Stimulated activated CD4-positive, alpha-beta T cell treated with anti-CD3 and anti-CD28 coated beads, TNF-alpha, amount 100 ng/mL, for 24 hours (primary cell): ENCODE measurements around the gene SLC2A9.

Experiments
- DNase-seq, 3 experiments: peaks; one replicate each; pipeline ENCODE4 v3.0.0-alpha.2; 2020; ENCODE audit warnings: low read depth in 3 of 3

The SLC2A9 gene

DNA sequence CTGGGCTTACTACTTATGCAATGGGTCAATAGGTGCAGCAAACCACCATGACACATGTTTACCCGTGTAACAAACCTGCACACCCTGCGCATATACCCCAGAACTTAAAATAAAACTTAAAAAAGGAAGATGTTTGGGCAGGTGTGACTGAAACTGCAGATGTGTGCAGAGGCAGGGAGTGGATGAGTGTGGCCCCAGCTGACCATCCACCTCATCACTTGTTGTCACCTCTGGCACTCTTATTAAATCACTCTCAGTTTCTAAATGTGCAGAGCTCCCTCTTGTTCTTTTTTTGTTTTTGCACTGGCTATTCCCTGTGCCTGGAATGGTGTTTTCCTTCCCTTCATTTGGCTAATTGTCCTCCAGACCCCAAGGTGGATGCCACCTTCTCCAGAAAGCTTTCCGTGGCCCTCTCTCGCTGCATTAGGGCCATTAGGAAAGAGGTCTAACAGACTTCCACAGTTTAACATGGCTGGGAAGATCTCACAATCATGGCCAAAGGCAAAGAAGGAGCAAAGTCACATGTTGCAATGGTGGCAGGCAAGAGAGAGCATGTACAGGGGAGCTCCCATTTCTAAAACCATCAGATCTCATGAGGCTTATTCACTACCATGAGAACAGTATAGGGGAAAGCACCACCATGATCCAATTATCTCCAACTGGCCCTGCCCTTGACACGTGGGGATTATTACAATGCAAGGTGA, 58.5 kb downstream of the SLC2A9 start:
- DNase-seq, result no peak

GRCh38 chr4:9954468-9954867, 66.8 kb downstream of the SLC2A9 start:
- DNase-seq, result no peak

DNA sequence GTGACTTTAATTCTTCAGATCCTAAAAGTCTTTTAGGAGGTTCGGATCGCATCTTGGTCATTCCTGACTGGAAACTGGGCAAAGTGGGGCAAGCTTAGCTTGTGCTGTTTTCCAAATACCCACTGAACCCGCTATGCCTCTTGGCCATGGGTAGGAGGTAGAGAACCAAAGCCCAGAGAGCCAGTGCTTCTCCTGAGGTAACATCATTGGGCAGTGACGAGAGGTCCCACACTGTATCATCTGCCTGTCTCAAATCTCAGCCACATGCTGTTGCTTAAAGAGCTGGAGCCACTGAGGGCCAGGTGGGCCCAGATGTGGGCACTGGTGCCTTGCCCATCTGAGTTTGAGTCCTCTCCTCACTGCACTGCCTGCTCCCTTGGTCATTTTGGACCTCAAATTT, 68.2 kb downstream of the SLC2A9 start:
- DNase-seq, result no peak

- DNase-seq, result no peak
Measured at GRCh38 chr4:9952415-9952950, 68.8 kb downstream of the SLC2A9 start.

GRCh38 chr4:9949573-9949972, 71.7 kb downstream of the SLC2A9 start:
- no peak for DNase-seq

DNA sequence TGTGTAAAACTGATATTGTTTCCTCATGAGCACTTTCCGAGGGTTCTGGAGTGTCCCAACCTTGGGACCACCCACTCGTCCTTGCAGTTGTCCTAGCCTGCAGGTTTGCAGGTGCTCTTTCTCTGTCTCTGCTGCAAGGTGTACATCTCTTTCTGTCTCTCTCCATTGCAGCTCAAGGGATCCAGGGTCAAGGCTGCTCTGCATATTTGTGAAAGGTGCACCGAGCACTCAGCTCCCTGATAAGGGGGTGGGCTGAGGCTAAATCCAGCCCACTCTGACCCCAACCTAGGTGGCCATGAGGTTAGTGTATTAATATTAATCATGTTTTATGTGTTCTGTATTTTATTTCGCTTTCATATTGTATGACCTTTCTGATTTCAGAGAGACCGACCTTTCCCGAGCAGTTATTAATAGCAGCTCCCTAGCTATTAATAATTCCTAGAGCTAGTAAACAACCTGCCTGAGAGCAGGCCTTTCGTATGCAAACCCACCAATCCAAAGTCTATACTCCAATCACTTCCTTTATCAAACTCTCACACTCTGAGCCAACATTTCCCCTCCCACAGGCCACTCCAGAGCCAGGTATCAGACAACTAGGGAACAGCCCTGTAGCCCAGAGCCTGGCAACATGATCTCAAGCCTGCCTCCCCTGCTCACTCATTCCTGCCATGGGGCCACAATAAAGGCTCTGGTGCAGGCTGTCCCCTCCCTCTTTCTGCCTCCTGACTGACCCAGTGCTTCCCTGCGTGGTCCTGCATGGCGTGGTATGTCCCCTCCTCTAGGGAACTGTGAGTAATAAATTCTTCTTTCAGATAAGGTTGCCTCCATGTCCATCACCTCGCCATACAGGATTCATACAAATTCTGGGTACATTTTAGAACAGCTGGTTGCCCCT, 73.9 kb downstream of the SLC2A9 start:
- DNase-seq, result no peak

DNA sequence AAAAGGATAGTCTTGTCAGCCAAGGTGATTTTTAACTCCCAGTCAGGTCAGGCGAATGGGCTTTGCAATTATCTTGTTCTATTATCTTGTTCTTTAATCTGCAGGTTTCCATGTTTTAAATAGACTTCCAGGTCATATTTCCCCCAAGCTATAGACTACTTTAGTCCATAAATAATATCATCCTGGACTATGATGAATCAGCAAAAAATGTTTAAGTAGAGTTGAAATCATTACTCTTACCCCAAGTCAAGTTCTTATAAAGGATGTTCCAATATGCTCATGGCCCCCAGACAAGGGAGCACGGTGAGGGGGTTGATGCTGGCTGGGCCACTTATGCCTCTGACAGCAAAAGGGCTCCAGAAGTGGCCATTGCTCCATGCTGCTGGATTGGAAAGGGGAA, 75.1 kb downstream of the SLC2A9 start:
- no peak for DNase-seq

DNA sequence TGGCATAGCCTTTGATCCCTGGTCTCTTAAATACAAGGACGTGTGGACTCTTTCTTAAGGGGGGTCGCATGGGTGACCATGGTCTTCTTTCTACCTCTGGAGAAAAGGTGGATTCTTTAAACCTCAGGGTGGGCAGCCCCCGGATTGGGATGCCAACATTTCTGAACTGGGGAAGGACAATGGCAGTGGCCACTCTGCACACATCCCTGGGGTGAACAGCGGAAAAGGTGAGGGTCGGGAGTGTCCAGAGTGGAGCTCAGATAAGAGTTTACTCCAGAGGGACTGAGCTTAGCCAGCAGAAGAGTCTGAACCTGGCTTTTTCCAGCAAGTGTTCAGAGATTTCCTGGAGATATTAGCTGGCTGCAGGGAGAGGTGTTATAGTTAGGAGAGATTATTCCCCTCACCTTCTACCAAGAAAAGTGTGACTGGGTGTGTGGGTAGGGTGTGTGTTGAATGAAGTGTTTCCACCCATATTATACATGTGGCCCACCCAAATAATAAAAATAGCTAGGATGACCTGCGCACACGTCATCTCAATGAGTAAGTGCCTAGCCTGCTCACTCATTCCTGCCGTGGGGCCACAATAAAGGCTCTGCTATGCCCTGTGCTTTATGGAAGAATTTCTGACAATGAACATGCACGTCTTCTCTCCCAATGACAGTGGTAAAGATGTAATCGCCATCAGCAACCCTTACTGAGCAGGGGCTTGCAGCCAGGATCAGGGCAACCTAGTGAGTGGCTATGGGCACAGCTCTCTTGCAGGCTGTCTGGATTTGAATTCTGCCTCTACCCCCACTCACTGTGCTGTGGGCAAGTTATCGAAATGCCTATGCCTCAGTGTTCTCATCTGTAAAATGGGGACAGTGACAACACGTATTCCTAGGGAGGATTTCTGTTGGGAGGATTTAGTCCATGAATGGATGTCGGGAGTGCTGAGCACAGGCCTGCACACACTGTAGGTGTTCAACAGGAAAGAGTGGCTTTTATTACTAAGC, 76.6 kb downstream of the SLC2A9 start:
- DNase-seq, result no peak

GRCh38 chr4:9943761-9944160, 77.5 kb downstream of the SLC2A9 start:
- DNase-seq, result no peak

DNA sequence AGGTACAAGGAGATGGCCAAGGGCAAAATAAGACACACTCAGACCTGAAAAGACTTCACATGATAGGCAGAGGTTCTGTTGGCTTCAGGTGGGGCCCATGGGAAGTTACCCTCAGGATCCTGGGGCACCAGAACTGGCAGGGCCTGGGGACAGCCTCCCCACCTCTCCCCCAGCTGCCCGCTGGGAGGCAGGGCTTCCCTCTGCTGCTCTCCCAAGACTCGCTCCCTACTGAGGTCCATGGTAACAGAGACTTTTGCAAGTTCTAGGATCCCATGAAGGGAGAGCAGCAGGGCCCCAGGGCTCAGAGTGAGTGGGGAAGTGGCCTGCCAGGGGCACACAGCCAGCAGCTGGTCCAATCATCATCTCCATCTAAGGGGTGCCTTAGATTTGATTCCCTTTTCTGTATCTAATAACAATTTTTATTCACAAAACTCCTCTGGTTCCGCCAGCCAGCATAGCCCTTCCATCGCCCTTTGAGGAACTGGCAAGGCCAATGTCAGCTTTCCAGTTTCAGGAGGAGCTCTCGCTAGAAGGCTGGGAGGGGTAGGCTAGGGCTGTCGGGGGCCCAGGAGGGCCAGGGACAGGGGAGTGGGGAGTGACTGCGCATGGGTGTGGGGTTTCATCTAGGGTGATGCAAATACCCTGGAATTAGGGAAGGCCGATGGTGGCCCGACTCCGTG, 78.2 kb downstream of the SLC2A9 start:
- no peak for DNase-seq

DNA sequence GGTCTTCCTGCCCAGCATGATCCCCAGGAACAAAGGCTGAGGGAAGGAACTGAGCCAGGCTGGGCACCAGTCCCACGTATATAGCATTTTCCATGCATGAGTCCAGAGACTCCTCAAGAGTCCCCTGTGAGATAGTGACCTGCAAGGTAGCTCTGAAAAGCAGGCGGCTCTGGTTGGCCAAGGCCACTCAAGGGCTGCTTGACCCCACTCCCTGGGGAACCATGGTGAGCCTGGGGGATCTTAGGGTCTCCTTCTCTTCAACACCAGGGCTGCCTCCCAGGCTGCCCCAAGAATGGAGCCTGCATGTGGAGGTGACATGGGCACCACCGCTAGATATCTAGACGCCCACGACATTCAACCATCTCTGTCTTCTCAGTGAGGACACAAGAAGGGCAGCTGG, 79.2 kb downstream of the SLC2A9 start:
- DNase-seq, result no peak

DNA sequence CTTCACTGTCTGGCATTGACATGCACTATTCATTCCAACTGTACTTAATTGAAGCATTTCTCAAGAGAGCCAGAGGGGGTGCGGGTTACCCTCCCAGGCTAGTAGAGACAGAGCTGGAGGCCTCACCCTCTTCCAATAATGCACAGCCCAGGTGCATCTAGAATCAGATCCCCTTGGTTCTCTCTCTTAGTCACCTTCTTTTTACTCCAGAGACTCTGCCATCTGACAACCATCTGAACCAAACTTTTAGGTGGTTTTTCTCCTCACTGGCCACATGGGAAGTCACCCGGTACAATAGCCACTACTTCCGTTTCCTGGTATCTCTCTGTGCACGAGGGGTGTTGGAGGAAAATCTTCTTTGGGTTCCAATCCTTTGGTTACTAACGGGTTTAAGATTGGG, 81.3 kb downstream of the SLC2A9 start:
- no peak for DNase-seq

- DNase-seq, result no peak
Measured at GRCh38 chr4:9938933-9939332, 82.4 kb downstream of the SLC2A9 start.

GRCh38 chr4:9937078-9937477, 84.2 kb downstream of the SLC2A9 start:
- no peak for DNase-seq

- DNase-seq, result no peak
Measured at GRCh38 chr4:9936129-9936644, 85.1 kb downstream of the SLC2A9 start.

- no peak for DNase-seq
Measured at GRCh38 chr4:9933956-9934355, 87.3 kb downstream of the SLC2A9 start.

GRCh38 chr4:9933184-9933583, 88.1 kb downstream of the SLC2A9 start:
- no peak for DNase-seq

- no peak for DNase-seq
Measured at GRCh38 chr4:9932771-9933170, 88.5 kb downstream of the SLC2A9 start.

DNA sequence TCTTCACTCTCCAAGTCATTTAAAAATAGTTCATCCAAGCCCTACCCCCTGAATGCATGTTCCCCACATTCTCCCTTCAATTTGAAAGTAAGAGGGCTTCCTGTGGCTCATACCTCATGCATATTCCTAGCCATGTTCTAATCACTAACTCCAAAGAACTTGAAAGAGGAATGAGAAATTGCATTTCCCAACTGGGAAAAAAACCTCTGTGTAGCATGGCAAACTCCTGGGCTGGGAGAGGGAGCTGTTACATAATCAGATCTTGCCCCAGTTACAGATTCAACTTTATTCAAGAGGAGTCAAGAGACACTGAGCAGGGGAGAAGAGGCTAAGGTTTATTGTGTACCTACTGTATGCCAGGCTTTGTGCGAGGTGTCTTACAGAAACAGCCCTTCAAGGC, 90.2 kb downstream of the SLC2A9 start:
- no peak for DNase-seq

DNA sequence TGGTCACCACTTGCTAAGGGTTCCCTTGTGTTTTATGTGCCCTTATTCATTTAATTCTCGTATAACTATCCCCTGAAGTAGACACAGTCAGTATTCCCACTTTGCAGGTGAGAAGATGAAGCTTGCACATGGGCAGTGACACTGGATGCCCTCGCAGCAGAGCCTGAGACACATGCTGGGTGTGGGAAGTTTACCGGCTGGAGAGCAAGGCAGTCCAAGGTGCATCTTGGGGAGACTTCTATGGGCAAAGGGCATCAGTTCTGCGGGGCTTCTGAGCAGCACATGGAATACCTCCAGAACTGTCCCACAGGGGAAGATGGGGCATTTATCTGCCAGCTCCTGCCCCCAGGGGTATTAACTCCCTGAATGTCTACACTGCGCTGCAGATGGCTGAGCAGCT, 92.2 kb downstream of the SLC2A9 start:
- DNase-seq, result no peak
